NCI-H446 (cell line): ENCODE results near the gene TXNDC17.
A peak's percentile ranks its signal among the peaks of the same experiment; 100 is the strongest.
"Not testable (repeated sequence)": the region's sequence is repeated elsewhere in the genome, so short reads cannot be mapped to it uniquely, and the experiment has no call there.

Source experiments
- DNase-seq, 2 experiments: peaks; one replicate each; lab custom pipeline; 2025; lab: John Stamatoyannopoulos, UW

Gene TXNDC17

DNA sequence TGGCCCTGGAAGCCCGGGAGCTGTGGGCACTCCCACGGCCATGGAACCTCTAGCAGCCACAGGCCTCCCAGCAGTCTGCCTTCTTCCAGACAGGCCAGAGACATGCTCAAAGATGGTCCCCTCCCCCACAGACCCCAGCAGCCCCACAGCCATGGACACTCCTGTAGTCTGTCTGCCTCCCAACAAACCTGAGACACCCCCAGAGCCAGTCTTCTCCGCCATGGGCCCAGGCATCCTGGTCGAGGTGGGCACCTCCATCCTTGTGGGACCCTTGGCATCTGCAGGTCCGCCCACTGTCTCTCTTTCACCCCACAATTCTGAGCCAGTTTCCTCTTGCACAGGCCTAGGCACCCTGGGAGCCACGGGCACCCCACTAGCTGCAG lies 3.4 kb upstream of the TXNDC17 start:
- DNase-seq: no peak

DNA sequence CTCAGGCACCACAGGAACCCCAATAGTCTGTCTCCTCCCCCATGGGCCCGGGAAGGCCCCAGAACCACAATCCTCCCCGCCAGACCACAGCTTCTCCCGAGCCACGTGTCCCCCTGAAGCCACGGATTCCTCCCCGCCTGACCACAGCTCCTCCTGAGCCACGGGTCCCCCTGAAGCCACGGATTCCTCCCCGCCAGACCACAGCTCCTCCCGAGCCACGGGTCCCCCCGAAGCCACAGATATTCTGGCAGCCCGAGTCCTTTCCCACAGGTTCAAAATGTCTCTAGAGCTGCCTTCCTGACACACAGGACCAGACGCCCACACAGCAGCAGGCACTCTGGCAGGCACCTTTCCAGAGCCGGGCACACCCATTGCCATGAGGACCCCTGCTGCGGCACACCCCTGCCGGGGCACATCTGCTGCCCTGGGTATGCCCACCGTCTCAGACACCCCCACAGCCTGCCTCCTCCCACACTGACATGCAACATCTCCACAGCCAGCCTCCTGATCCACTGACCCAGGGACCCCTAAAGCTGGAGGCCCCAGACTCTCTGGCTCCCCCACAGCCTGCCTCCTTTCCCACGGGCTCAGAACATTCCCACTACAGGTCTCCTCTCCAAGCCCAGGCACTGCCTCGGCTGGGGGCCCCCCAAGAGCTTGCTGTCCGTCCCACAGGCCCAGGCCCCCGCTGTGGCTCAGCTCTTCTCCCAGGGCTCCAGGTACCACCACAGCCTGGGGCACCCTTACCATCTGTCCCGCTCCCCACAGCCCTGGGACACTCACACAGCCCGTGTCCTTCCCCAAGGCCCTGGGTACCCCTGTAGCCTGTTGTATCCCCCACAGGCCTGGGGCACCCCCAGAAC lies 2.6 kb upstream of the TXNDC17 start:
- no peak for DNase-seq

DNA sequence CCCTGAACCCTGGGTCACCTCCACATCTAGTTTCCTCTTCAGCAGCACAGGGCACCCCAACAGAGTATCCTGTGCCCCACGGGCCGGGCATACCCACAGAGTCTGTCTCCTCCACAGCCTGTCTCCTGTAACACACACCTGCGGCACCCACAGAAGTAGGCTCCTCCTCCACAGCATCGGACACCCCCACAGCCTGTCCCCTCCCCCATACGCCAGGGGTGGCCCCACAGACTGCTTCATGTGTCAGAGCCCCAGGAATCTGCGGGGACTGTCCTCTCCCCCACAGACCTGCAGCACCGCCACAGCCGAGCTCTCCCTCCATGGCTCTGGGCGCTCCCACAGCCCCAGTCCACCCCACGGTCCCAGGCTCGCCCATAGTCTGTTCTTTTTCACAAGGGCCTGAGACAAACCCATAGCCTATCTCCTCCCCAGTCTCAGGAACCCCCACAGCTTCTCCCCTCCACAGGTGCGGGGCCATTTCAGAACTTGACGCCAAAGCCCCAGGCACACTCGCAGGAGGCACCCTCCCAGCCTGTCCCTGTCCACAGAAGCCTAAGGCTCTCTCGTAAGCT lies 1.8 kb upstream of the TXNDC17 start:
- no peak for DNase-seq

DNA sequence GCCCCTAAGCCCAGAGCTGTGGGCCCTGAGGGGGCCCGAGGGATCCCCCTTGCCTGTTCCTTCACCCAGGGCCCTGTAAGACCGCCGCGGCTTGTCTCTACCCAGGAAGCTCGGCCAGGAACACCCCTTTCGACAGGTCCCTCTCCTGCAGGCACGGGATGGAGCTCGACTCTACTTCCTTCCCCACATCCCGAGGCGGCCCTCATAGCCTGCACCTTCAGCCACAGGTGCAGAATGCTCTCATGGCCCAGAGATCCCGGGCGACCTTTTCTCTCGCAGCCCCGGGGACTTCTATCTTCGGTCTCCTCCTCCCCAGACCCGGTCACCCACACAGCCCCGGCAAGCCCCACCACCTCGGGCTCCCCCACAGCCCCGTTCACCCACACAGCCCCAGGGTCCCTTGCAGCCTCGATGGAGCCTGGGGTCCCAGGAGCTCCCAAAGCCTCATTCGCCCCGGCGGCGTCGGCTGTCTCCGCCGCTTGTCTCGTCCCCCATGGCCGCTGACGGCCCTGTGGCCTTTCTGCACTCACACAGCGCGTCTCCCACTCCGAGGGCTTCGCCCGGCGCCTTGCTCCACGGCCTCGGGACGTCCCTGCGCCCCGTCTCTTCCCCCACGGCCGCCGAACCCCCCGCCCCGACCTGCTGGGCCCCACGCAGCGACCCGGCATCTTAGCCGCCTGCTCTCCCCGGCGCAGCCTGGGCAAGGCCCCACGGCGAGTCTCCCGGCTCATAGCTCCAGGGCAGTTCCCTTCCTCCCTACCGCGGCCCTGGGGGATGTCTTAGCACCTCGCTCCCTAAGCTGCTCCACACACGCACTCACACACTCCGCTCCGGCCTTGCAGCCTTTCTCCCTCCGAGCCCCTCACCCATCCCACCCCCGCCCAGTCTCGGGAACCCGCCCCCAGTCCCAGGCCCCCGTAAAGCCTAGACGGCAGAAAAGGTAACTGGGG lies 999 bp upstream of the TXNDC17 start:
- no peak for DNase-seq

DNA sequence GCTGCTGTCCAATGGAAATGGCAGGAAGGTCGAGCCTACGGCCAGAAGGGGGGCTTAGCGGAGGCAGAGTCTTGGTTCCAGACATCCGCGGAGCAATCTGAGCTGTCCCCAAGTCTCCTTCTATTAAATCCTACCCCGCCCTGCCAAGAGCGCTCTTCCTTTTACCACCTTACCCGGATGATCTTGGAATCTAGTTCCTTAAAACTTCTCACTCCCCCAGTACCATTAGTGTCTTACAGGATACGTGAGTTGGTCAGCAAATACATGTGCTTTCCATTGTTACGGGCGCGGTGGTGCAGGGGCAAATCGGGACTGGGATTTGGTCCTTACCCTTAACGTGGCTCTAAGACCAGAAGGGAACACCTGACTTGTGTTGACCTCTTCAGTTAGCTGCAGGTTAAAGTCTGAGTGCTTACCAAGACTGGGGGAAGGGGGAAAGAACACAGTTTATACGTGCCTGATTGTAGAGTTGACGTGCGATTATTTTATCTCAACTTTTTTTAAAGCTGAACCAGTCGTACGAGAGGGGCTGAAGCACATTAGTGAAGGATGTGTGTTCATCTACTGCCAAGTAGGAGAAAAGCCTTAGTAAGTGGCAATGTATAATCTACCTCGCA lies 495 bp downstream of the TXNDC17 start:
- DNase-seq: no peak

DNA sequence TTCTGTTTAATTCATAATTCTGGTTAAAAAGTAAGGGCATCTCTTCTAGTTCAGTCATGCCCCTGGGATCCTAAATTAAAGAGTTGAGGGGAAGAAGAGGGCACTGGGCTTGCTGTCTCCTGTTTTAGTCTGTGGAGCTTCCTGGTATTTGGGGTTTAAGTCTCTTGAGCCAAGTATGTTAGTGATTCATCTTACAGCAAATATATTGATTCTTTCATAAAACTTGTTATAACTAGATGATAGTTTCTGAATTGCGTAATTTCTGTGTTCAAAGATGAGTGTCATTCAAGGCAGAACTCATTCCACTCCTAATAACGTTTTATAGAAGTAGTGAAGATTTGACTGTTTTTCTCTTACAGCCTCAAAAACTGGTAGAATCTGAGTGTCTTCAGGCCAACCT lies 1.7 kb downstream of the TXNDC17 start:
- no peak for DNase-seq

DNA sequence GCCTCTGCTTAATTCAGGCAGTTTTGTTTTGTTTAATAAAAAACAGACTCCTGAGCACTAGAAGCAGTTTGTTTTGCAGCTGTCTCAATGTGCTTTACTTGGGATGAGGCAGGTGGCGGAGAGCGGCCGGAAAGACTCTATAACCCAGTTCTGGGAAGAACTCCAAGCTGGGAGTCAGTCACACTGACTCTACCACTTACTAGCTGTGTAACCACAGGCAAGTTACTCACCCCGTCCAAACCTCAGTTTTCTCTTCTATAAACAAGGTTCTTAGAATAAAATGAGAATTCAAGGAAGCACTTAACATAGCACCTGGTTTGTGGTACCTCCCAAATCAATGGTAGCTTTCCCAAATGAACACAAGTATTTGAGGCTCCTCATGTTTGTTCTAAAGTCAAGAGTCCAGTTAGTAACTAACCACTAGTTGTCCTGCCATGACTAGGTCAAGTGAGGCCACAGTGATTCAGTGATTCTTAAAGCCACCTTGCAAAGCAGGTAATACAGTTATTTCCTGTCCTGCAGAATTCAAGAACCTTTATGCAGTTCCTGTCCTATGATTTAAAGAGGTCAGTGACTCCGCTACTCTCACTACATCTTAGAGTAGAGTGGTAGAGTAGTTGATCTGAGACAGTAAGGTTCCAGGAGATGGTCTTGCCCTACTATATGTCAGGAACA lies 2.7 kb downstream of the TXNDC17 start:
- DNase-seq: no peak

DNA sequence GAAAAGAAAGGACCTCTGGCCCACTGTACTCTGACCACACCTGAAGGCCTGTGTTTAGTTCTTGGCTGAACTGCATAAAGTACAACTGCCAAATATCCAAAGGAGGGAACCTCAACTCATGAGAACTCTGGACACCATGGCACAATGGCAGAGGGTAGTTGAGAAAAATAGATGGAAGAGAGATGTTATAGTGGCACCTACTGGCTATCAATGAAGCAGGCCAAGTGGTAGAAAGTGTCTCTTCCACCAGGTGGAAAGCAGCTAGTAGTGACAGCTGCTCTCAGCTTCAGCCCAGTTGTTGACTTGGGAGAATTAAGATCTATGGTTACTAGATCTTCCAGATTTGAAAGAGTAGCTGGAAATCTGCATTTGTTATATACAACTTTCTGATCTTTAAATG lies 7.3 kb downstream of the TXNDC17 start:
- no peak for DNase-seq

DNA sequence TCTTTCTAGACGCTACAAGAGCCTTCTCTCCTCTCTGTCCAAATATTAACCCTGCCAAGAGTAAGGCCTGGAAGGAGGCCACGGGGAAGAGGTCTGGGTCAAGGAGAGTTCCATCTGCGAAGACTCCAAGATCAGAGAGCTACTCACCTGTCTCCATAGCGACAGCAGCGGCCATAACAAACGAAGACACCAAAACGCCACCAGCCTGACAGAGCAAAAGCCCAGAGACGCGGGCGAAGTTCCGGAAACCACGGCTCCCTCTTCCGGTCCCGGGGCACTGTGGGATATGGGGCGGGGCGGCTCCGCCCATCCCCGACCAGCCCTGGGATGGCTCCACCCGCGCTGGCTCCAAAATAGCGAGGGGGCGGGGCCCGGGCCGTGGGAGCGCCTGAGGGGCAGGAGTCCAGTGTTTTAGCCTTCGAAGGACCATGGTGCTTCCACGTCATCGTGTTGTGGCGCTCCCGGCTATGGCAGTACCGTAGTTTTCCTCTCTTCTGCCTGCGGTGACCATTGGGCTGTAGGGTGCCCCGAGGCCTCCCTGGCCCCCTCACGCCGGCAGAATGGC lies 10.6 kb downstream of the TXNDC17 start, which contains the start of the genes C17orf100 and MED31:
Gene C17orf100 (plus strand): TSS at position 409 of the 565 bp plus-strand sequence. CDS start 152 bp downstream, at position 561.
Gene MED31 (minus strand): TSS at position 252 of the 565 bp plus-strand sequence. CDS start 77 bp downstream, at position 175.
- peak; percentile 87 to 94 for DNase-seq

DNA sequence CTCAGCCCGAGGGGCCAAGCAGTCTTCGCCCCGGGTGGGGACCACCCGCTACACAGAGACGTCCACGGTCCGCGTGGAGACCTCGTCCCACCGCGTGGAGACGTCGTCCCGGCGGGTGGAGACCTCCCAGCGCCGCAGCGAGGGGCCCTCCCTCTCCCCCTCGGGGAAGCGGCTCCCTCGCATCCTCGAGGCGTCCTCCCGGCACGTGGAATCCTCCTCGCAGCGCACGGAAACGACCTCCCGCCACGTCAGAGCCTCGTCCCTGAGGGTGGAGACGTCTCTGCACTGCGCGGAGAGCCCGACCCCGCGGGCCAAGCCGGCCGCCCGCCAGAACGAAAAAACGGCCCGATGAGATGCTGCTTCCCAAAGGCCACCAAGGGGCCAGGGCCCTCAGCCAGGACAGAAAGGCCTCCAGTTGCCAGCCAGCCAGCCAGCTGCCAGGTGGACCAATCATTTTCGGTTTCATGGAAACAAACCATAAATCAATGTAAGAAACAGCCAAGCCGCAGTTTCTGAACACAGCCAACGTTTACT lies 11.1 kb downstream of the TXNDC17 start:
- DNase-seq: peak in 1 of 2 experiments; percentile 63

DNA sequence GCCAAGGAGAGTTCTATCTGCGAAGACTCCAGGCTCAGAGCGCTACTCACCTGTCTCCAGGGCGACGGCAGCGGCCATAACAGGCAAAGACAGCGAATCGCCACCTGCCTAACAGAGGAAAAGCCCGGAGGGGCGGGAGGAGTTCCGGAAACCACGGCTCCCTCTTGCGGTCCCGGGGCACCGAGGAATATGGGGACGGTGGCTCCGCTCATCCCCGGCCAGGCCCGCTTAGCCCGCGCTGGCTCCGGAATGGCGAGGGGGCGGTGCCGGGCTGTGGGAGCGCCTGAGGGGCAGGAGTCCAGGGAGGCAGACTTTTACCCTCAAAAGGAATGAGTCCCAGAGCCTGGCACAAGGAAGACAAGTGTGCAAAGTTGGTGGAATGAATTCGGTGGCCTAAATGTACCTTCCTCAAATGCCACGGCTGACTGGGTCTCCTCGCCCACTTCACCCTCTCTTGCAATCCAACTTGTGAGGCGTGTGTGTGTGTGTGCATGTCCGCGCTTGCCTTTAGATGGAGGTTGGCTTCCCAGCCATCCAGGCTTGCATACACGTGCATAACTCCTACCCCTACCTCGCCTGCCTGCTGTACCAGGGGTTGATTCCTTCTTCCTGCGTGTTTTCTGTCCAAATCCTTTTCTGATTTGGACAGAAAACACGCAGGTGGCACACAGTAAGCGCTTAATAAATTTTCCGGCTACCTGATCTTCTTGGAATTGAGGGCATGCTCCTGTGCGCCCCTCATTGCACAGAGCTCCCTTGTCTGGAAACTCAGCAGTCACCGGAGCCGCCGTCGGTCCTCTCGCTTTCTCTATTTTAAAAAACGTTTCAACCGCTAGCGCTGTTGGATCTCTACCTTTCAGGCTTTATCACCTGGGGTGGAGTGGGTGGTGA lies 14.2 kb downstream of the TXNDC17 start:
- peak in 1 of 2 experiments; percentile 26 for DNase-seq

DNA sequence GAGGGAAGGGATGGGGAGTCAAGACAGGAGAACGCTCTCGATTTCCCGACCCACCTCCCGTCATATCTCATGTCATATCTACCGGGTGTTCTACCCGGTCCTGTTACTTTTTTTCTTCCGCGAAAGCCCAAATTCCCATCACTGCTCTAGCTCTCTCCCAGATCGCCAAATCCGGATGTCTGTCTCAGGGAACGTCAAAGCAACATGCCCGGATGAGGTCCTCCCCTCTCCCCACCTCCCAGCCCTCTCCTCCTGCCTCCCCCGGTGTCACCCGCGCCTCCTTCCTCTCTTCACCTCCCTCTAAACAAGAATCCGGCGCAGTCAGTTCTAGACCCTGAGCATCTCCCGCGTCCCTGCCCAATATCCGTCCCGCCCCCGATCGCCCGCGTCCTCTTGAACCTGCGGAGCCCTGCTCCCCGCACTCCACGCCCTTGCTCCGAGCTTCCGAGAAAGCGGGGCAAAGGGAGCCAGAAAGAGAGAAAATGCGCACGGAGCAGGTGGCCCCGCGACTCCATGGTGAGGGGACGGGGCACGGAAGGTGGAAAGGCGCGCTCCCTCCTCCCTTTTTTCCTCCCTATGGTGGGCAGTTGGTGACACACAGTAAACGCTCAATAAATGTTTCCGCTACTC lies 15.0 kb downstream of the TXNDC17 start:
- not testable (repeated sequence) for DNase-seq

DNA sequence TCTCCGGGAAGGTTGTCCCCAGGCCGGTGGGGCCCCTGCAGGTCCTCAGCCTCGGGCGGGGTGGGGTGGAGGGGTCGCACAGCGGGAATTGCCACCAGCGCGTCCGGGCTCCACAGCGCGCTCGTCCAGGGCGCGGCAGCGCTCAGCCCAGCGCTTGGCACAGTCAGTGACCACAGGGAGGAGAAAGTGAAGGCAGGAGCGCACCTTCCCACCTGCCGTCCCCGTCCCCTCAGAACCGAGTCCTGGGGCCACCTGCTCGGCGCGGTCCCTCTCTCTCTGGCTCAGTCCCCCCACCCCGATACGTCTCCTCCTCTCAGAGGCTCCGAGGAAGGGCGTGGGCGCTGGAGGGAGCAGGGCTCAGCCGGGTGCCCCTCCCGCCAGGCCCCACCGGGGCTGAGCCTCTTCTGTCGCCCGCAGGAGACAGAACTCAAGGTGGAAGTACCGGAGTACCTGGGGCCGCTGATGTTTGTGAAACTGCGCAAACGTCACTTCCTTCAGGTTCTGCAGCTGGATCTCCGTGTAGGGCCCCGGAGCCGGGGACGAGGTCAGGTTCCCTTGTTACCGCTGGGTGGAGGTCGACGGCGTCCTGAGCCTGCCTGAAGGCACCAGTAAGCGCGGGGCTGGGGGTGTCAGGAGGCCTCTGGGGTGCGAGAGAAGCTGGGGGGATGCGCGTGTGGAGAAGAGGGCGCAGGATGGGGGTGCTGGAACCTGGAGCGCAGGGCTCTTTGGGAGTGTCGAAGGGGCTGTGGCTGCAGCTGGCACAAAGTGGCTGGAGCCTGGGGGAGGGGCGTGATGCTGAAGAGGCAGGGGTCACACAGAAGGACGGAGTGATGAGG lies 16.2 kb downstream of the TXNDC17 start:
- DNase-seq: not testable (repeated sequence)

DNA sequence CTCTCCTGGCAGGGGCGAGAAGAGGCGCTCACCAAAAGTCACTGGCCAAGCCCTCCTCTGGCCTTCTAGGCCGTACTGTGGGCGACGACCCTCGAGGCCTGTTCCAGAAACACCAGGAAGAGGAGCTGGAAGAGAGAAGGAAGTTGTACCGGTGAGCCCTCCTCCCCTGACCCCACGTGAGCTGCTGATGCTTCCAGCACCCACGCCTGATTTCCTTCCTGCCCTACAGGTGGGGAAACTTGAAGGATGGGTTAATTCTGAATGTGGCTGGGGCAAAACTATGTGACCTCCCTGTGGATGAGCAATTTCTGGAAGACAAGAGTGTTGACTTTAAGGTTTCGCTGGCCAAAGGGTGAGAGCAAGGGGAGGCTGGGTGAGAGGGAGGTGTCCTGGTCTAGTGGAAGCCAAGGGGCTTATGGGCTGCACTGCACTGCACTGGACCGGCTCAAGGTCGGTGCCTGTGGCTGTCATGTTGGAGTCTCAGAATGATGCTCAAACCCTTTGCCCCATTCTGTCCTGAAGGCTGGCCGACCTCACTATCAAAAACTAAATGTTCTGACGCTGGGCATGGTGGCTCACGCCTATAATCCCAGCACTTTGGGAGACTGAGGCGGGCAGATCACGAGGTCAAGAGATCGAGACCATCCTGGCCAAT lies 16.9 kb downstream of the TXNDC17 start:
- no peak for DNase-seq

DNA sequence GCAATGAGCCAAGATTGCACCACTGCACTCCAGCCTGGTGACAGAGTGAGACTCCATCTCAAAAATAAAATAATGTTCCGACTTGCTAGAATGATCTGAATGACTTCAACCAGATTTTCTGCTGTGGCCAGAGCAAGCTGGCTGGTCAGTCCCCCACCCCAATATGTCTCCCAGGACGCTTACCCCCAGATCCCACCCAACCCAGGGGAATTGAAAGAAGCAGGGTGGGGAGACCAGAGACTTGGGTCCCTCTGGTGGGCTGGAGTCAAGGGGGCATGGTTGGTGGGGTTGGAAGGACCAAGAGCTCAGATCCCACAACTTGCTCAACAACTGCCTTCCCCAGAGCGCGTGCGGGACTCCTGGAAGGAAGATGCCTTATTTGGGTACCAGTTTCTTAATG lies 17.6 kb downstream of the TXNDC17 start:
- not testable (repeated sequence) for DNase-seq

DNA sequence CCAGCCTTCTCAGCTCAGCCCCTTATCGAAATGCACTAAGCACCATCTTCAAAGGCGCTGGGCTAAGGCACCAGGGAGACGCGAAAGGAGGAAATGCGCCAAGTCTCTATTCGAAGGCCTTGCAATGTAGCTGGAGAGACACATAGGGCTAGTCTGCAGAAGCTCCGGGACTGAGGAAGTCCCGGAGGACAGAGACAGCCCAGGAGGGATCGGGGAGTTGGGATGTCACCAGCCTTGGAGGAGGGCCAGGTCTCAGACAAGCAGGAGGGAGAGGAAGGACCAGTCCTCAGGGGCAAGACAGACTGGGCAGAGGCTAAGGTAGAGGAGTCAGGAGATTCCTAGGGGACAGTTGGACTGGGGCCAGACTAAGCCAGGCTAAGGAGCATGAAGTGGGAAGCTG lies 19.2 kb downstream of the TXNDC17 start:
- no peak for DNase-seq

DNA sequence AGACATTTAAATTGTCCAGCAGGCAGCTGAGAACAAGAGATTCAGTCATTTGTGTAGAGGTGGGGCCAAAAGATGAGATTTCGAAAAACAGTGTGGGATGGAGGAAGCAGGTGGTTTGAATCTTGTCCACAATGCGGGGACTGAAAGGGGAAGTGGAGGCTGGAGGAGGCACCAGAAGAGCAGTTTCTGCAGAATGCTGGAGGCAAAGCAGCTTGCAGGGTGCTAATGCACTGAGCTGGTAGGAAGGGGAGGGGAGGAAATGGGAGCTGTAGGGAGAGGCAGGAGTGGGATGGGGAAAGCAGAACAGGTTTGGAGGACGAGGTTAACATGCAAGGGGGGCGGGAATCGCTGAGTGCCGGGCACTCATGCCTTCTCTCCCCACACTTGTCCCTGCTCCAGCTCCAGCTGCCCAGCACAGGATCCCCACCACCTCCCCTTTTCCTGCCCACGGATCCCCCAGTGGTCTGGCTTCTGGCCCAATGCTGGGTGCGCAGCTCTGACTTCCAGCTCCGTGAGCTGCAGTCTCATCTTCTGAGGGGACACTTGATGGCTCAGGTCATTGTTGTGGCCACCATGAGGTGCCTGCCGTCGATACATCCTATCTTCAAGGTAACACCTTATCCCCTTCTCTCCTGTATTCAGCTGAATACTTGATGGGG lies 20.1 kb downstream of the TXNDC17 start:
- no peak for DNase-seq
